Type B pancreatic cell (in vitro differentiated cells): ENCODE results near the gene MARK3. TPM values are rescaled to one million over a fixed set of nuclear protein-coding genes. Genes with fewer than 3 reads are reported as not detected.

Source experiments
- DNase-seq: peaks from one replicate; pipeline ENCODE4 v3.0.0; 2021; ENCODE audit warnings: mixed read lengths; ENCODE audit not compliant: unreplicated experiment; ENCODE audit errors: extremely low spot score
- H3K27ac Mint-ChIP-seq: 2 replicates; pipeline ENCODE4 v1.8.0; 2021; ENCODE audit warnings: mild to moderate bottlenecking, mixed read lengths
- H3K27me3 Mint-ChIP-seq: 2 replicates; pipeline ENCODE4 v1.8.0; 2021; ENCODE audit warnings: mixed read lengths
- H3K36me3 Mint-ChIP-seq: 2 replicates; pipeline ENCODE4 v1.8.0; 2021; ENCODE audit warnings: mixed read lengths
- H3K4me1 Mint-ChIP-seq: one replicate; pipeline ENCODE4 v1.8.0; 2021; ENCODE audit warnings: mixed read lengths; ENCODE audit not compliant: unreplicated experiment
- H3K4me3 Mint-ChIP-seq: 2 replicates; pipeline ENCODE4 v1.8.0; 2021; ENCODE audit warnings: mild to moderate bottlenecking, mixed read lengths
- H3K9me3 Mint-ChIP-seq: 2 replicates; pipeline ENCODE4 v1.8.0; 2021; ENCODE audit warnings: mixed read lengths
- CTCF ChIP-seq: fragments of 200-600 bp; sonication (generic); conservative IDR thresholded peaks from 2 replicates; pipeline ENCODE4 v1.5.0; 2021; ENCODE audit warnings: antibody characterized with exemption, mild to moderate bottlenecking
- total RNA-seq: library from RNA; stranded (reverse); gene quantifications from 2 replicates; pipeline ENCODE4 v1.2.1, GENCODE V29; 2021; ENCODE audit warnings: low replicate concordance

The MARK3 gene
- total RNA-seq, 1 donor from 2014 or later: 91.4 TPM

DNA sequence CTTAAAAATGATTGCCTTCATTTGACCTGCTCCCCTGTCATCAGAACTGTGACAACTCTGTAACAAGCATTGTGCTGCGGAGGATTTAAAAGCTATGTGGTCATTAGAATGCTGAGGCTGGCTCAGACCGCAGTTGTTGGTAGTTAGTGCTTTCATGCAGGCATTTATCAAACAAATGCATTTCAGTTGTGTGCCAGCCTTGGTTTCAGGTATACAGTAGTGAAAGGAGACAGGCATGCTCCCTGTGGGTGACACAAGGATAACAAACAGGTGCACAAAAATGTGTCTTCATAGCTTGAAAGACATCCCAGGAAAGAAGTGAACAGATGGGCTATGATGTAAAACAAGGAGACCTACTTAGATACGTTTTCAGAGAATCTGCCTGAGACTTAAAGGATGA is 60.6 kb downstream of the MARK3 start:
- Mint-ChIP-seq H3K4me1 (peaks cover 15% of the 10 kb centered on the region), H3K4me3 (no peak overlapping the region), H3K27me3 (no peaks in the 10 kb centered on the region), H3K27ac (no peak overlapping the region), H3K9me3 (no peaks in the 10 kb centered on the region), H3K36me3 (peaks cover 8% of the 10 kb centered on the region)
- TF ChIP-seq CTCF: no peak
- no peak for DNase-seq

DNA sequence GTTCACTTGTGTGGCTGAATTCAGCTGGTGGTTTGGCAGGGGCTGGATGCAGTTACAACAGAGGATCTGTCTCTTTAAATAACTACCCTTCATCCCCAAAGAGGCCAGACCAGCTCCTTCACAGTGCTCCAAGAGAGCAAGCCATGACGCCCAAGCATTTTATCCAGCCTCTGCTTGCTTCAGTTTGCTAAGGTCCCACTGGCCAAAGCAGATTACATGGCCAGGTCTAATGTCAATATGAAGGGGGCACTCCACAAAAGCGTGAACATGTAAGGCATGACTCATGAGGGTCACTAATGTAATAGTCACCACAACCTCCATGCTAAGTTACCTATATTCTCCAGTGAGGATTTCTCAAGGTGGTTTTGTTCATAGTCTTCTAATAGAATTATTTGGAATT is 62.9 kb downstream of the MARK3 start:
- no peak overlapping the region for H3K27ac Mint-ChIP-seq
- no peaks in the 10 kb centered on the region for H3K9me3 Mint-ChIP-seq
- H3K4me1 Mint-ChIP-seq: peaks cover 15% of the 10 kb centered on the region
- H3K36me3 Mint-ChIP-seq: peaks cover 16% of the 10 kb centered on the region
- H3K27me3 Mint-ChIP-seq: no peaks in the 10 kb centered on the region
- no peak for DNase-seq
- TF ChIP-seq CTCF: no peak
- H3K4me3 Mint-ChIP-seq: no peak overlapping the region

GRCh38 chr14:103449634-103450161 is 64.5 kb downstream of the MARK3 start:
- no peaks in the 10 kb centered on the region for H3K27me3 Mint-ChIP-seq
- TF ChIP-seq CTCF: no peak
- DNase-seq: no peak
- H3K4me3 Mint-ChIP-seq: no peak overlapping the region
- H3K4me1 Mint-ChIP-seq: peaks cover 15% of the 10 kb centered on the region
- H3K36me3 Mint-ChIP-seq: peaks cover 11% of the 10 kb centered on the region
- H3K9me3 Mint-ChIP-seq: no peaks in the 10 kb centered on the region
- no peak overlapping the region for H3K27ac Mint-ChIP-seq

- DNase-seq: no peak
- Mint-ChIP-seq H3K4me3 (no peak overlapping the region), H3K4me1 (peaks cover 13% of the 10 kb centered on the region), H3K36me3 (peaks cover 11% of the 10 kb centered on the region), H3K9me3 (no peaks in the 10 kb centered on the region), H3K27ac (no peak overlapping the region), H3K27me3 (no peaks in the 10 kb centered on the region)
- TF ChIP-seq CTCF: no peak
Observed at GRCh38 chr14:103450416-103450815, 65.2 kb downstream of the MARK3 start.

DNA sequence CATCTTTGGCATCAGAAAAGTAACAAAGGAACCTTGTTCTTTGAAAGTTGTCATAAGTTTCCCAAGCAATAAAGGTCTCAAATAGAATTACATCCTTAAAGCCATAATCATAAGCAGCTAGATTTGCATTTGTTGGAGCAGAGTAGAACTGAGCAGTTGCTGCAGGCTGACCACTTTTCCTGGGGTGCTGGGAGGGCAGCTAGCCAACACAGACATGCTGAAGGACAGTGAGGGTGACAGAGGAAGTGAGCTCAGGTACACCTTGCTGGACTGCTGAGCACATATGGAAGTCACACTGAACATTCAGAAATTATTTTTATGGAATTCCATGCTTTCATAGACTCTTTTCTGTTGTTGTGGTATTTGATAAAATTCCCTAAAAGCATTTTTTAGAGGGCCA is 66.2 kb downstream of the MARK3 start:
- Mint-ChIP-seq H3K36me3 (peaks cover 11% of the 10 kb centered on the region), H3K9me3 (no peaks in the 10 kb centered on the region), H3K4me1 (peaks cover 10% of the 10 kb centered on the region), H3K27ac (no peak overlapping the region), H3K4me3 (no peak overlapping the region), H3K27me3 (no peaks in the 10 kb centered on the region)
- no peak for TF ChIP-seq CTCF
- DNase-seq: no peak

- no peak for TF ChIP-seq CTCF
- no peaks in the 10 kb centered on the region for H3K27me3 Mint-ChIP-seq
Observed at GRCh38 chr14:103453791-103454190, 68.6 kb downstream of the MARK3 start.

More at GRCh38 chr14:103453791-103454190, 68.6 kb downstream of the MARK3 start:
- Mint-ChIP-seq H3K27ac (no peak overlapping the region), H3K9me3 (no peaks in the 10 kb centered on the region), H3K4me1 (peaks cover 11% of the 10 kb centered on the region), H3K36me3 (peaks cover 15% of the 10 kb centered on the region), H3K4me3 (no peak overlapping the region)
- no peak for DNase-seq
